H1 (cell line): ENCODE data around the gene MYLK3. TPM values are rescaled to one million over a fixed set of nuclear protein-coding genes. Genes with fewer than 3 reads are reported as not detected.

Source experiments
- CTCF ChIA-PET: fragments of 300-600 bp; sonication (Branson Sonifier 250); formaldehyde crosslinking; loops from one replicate; lab custom pipeline; 2021; ENCODE audit not compliant: partially characterized antibody; lab: Charles Lee
- POLR2A ChIA-PET: fragments of 300-600 bp; sonication (Branson Sonifier 250); formaldehyde crosslinking; loops from one replicate; lab custom pipeline; 2021; ENCODE audit warnings: inconsistent platforms; ENCODE audit not compliant: partially characterized antibody; lab: Charles Lee
- DNase-seq, 2 experiments: peaks; one replicate each; pipeline versions ENCODE4 v3.0.0 to v3.0.0-alpha.2; 2010 to 2022; ENCODE audit warnings: low spot score in 2 of 2, low read depth in 1 of 2, mixed read lengths in 1 of 2
- FAIRE-seq: peaks from 2 replicates; lab custom pipeline; 2011; peaks lifted over from hg19 to GRCh38; lab: Jason Lieb, UNC
- H2AFZ ChIP-seq: 2 replicates; pipeline ENCODE4 v1.8.1; 2012; ENCODE audit warnings: low read length, inconsistent platforms
- H2AK5ac ChIP-seq: 2 replicates; pipeline ENCODE4 v1.6.1; 2013; ENCODE audit warnings: low read depth, low read length
- H2BK120ac ChIP-seq: replicated peaks from 2 replicates; pipeline ENCODE3; 2013; ENCODE audit warnings: low read depth, low read length, inconsistent platforms
- H2BK12ac ChIP-seq: 2 replicates; pipeline ENCODE4 v1.6.1; 2013; ENCODE audit warnings: low read depth, low read length
- H2BK15ac ChIP-seq: 2 replicates; pipeline ENCODE4 v1.6.1; 2013; ENCODE audit warnings: low read length
- H2BK20ac ChIP-seq: 2 replicates; pipeline ENCODE4 v1.6.1; 2013; ENCODE audit warnings: low read length
- H2BK5ac ChIP-seq: 2 replicates; pipeline ENCODE4 v1.6.1; 2013; ENCODE audit warnings: low read depth, low read length
- H3K14ac ChIP-seq: 2 replicates; pipeline ENCODE4 v1.6.1; 2013; ENCODE audit warnings: inconsistent platforms; ENCODE audit not compliant: insufficient read length
- H3K18ac ChIP-seq: 2 replicates; pipeline ENCODE4 v1.6.1; 2013; ENCODE audit warnings: low read length; ENCODE audit errors: extremely low read depth
- H3K23ac ChIP-seq: 2 replicates; pipeline ENCODE4 v1.6.1; 2013; ENCODE audit warnings: inconsistent platforms; ENCODE audit not compliant: insufficient read length
- H3K23me2 ChIP-seq: 2 replicates; pipeline ENCODE4 v1.6.1; 2013; ENCODE audit warnings: low read depth, low read length
- H3K27ac ChIP-seq: 2 replicates; pipeline ENCODE4 v1.6.1; 2011; ENCODE audit warnings: low read depth, low read length, inconsistent platforms
- H3K27me3 ChIP-seq, 4 experiments: replicated peaks in 1 of 4; 1 replicate in 1 of 4; 2 replicates in 3 of 4; pipeline versions ENCODE4 v1.6.1 to v1.8.1; 2011 to 2013; ENCODE audit warnings: low read length in 3 of 4, mild to moderate bottlenecking in 3 of 4, inconsistent platforms in 2 of 4, mixed read lengths in 2 of 4, moderate library complexity in 1 of 4; ENCODE audit not compliant: control insufficient read depth in 3 of 4, insufficient read depth in 3 of 4; ENCODE audit errors: extremely low read depth in 1 of 4
- H3K36me3 ChIP-seq, 4 experiments: 2 replicates each; pipeline versions ENCODE4 v1.6.1 to v1.8.1; 2011 to 2013; ENCODE audit warnings: mild to moderate bottlenecking in 4 of 4, low read length in 3 of 4, moderate library complexity in 2 of 4, control low read depth in 1 of 4, inconsistent platforms in 1 of 4; ENCODE audit not compliant: insufficient read depth in 4 of 4, control insufficient read depth in 2 of 4
- H3K4ac ChIP-seq: replicated peaks from 2 replicates; pipeline ENCODE3; 2013; ENCODE audit warnings: low read length, low read depth, mixed read lengths, inconsistent platforms; ENCODE audit not compliant: insufficient read length
- H3K4me1 ChIP-seq, 4 experiments: replicated peaks in 1 of 4; 1 replicate in 1 of 4; 2 replicates in 3 of 4; pipeline versions ENCODE4 v1.6.1 to v1.8.1; 2011 to 2013; ENCODE audit warnings: low read length in 3 of 4, inconsistent platforms in 2 of 4, mixed read lengths in 1 of 4; ENCODE audit not compliant: insufficient read depth in 4 of 4, control insufficient read depth in 3 of 4
- H3K4me2 ChIP-seq, 2 experiments: 2 replicates each; pipeline versions ENCODE4 v1.6.1 to v1.8.1; 2011 to 2013; ENCODE audit warnings: low read depth in 2 of 2, low read length in 2 of 2, control low read depth in 1 of 2, inconsistent platforms in 1 of 2, mild to moderate bottlenecking in 1 of 2; ENCODE audit not compliant: insufficient read depth in 1 of 2
- H3K4me3 ChIP-seq, 4 experiments: fragments of 200-600, 300-600 bp in 1 of 4; sonication (generic), shearing (Covaris generic), sonication (Bioruptor Twin) in 1 of 4; 2 replicates each; pipeline versions ENCODE4 v1.5.1 to v1.8.1; 2011 to 2016; ENCODE audit warnings: low read length in 4 of 4, low read depth in 3 of 4, control low read depth in 2 of 4, inconsistent platforms in 2 of 4, mild to moderate bottlenecking in 2 of 4, mixed read lengths in 1 of 4, moderate library complexity in 1 of 4; ENCODE audit not compliant: insufficient read depth in 2 of 4; ENCODE audit errors: extremely low read depth in 1 of 4
- H3K56ac ChIP-seq: replicated peaks from 2 replicates; pipeline ENCODE3; 2013; ENCODE audit warnings: low read depth, mild to moderate bottlenecking, mixed read lengths, low read length, inconsistent platforms; ENCODE audit not compliant: insufficient read length
- H3K79me1 ChIP-seq: 2 replicates; pipeline ENCODE4 v1.6.1; 2013; ENCODE audit warnings: low read depth, low read length, control low read depth
- H3K79me2 ChIP-seq, 2 experiments: 2 replicates each; pipeline versions ENCODE4 v1.6.1 to v1.8.1; 2012 to 2013; ENCODE audit warnings: low read length in 2 of 2, mild to moderate bottlenecking in 2 of 2, inconsistent platforms in 1 of 2; ENCODE audit not compliant: insufficient read depth in 2 of 2, control insufficient read depth in 1 of 2
- H3K9ac ChIP-seq, 4 experiments: replicated peaks in 1 of 4; 1 replicate in 1 of 4; 2 replicates in 3 of 4; pipeline versions ENCODE4 v1.6.1 to v1.8.1; 2011 to 2013; ENCODE audit warnings: low read depth in 3 of 4, low read length in 3 of 4, control low read depth in 2 of 4, mild to moderate bottlenecking in 2 of 4, moderate library complexity in 2 of 4, inconsistent platforms in 1 of 4; ENCODE audit errors: extremely low read depth in 1 of 4
- H3K9me3 ChIP-seq, 2 experiments: 2 replicates each; pipeline versions ENCODE4 v1.6.1 to v1.8.1; 2012 to 2013; ENCODE audit warnings: mild to moderate bottlenecking in 2 of 2, moderate library complexity in 2 of 2, control low read depth in 1 of 2, inconsistent platforms in 1 of 2, low read depth in 1 of 2, low read length in 1 of 2, mixed read lengths in 1 of 2; ENCODE audit not compliant: insufficient read depth in 2 of 2
- H4K20me1 ChIP-seq, 2 experiments: replicated peaks in 1 of 2; 2 replicates each; pipeline versions ENCODE3 to v1.8.1; 2011 to 2013; ENCODE audit warnings: inconsistent platforms in 2 of 2, low read length in 2 of 2, mild to moderate bottlenecking in 1 of 2; ENCODE audit not compliant: insufficient read depth in 2 of 2, control insufficient read depth in 1 of 2
- H4K5ac ChIP-seq: 2 replicates; pipeline ENCODE4 v1.6.1; 2013; ENCODE audit warnings: low read length, low read depth, mixed read lengths, inconsistent platforms; ENCODE audit not compliant: insufficient read length
- H4K8ac ChIP-seq: 2 replicates; pipeline ENCODE4 v1.8.0; 2013; ENCODE audit warnings: mild to moderate bottlenecking, moderate library complexity, low read length, inconsistent platforms; ENCODE audit not compliant: insufficient read depth; ENCODE audit errors: extremely low read depth
- H4K91ac ChIP-seq: replicated peaks from 2 replicates; pipeline ENCODE3; 2013; ENCODE audit warnings: low read length, mixed read lengths, inconsistent platforms; ENCODE audit not compliant: insufficient read length
- ASH2L ChIP-seq: fragments of 200-600, 300-600 bp; sonication (generic); IDR thresholded peaks from one replicate; pipeline ENCODE4 v1.7.1; 2017; ENCODE audit warnings: low read length
- CEBPB ChIP-seq: IDR thresholded peaks from 2 replicates; pipeline ENCODE4 v1.6.1; 2012; ENCODE audit warnings: low read depth, low read length
- EP300 ChIP-seq, 2 experiments: IDR thresholded peaks; 1 replicate in 1 of 2; 2 replicates in 1 of 2; pipeline ENCODE4 v1.6.1; 2011 to 2012; ENCODE audit warnings: low read depth in 2 of 2, low read length in 2 of 2, mild to moderate bottlenecking in 2 of 2, borderline replicate concordance in 1 of 2, inconsistent platforms in 1 of 2, moderate library complexity in 1 of 2
- JUND ChIP-seq: IDR thresholded peaks from 2 replicates; pipeline ENCODE4 v1.6.1; 2011; ENCODE audit warnings: mild to moderate bottlenecking, improper control_type of control experiment, low read length
- SUZ12 ChIP-seq: fragments of 200-600 bp; sonication (generic); IDR thresholded peaks from 2 replicates; pipeline ENCODE4 v1.6.1; 2012; ENCODE audit warnings: mild to moderate bottlenecking, inconsistent platforms, low read length, moderate library complexity, mixed read lengths
- ZNF274 ChIP-seq: IDR thresholded peaks from 2 replicates; pipeline ENCODE4 v1.7.0; 2012; ENCODE audit warnings: low read length, borderline replicate concordance; ENCODE audit errors: extremely low read depth
- WGBS, 2 experiments: shearing (Covaris generic) in 1 of 2; methylation state at CpG; one replicate each; pipeline versions ENCODE4 v1.1.6 to v1.1.7; 2013 to 2015; ENCODE audit warnings: low lambda C conversion rate in 2 of 2, mixed read lengths in 2 of 2, inconsistent platforms in 1 of 2, low coverage in 1 of 2, missing lambda C conversion rate in 1 of 2; ENCODE audit not compliant: insufficient replicate concordance in 2 of 2, insufficient coverage in 1 of 2, insufficient read length in 1 of 2; ENCODE audit errors: extremely low coverage in 1 of 2, missing lambda C conversion rate in 1 of 2; 5-methylcytosine and 5-hydroxymethylcytosine counted together
- polyA plus RNA-seq, 7 experiments: library from polyadenylated mRNA; depleted of rRNA in 3 of 7; stranded (reverse) in 5 of 7; unstranded in 2 of 7; fragments of >200 nt in 5 of 7; fragments of 200-250 nt in 2 of 7; gene quantifications; 1 replicate in 5 of 7; 2 replicates in 1 of 7; 4 replicates in 1 of 7; pipeline versions ENCODE4 v1.2.1 to v1.2.3, GENCODE V29; 2011 to 2013; ENCODE audit warnings: missing spikeins in 2 of 7, mixed read lengths in 2 of 7
- total RNA-seq: library from RNA; stranded (reverse); fragmentation: NEBNext Ultra II Directional; extraction: Animal tissue kit (Norgen Biotek cat#: 25700); gene quantifications from 2 replicates; pipeline ENCODE4 v1.2.1, GENCODE V29; 2021

Gene MYLK3
- total and polyA plus RNA-seq, 2 of the 8 experiments (the other 6 are each of a cell fraction or from before 2014, with no cell fraction given), result 0.14 to 0.35 TPM

GRCh38 chr16:46689365-46690280 is 58.5 kb downstream of the MYLK3 start, which contains the start of gene ORC6:
Gene ORC6, plus strand, starts transcription at chr16:46689659. Its CDS starts 47 bp downstream, at chr16:46689706.
- Histone ChIP-seq H3K56ac (peak within 1 kb of the TSS; percentile 98), H3K23ac (no peak within 1 kb of the TSS), H2BK120ac (peak within 1 kb of the TSS; percentile 99), H3K79me2 (peaks cover 26 to 72% of the 10 kb centered on the region in 2 experiments), H3K9me3 (no peaks in the 10 kb centered on the region), H3K18ac (peak within 1 kb of the TSS; percentile 96), H4K20me1 (peaks cover 23 to 25% of the 10 kb centered on the region in 2 experiments), H2BK20ac (no peak within 1 kb of the TSS), H3K4ac (peak within 1 kb of the TSS; percentile 100), H3K79me1 (no peaks in the 10 kb centered on the region; the same call in 1 of the 2 replicates), H2BK12ac (peak within 1 kb of the TSS; percentile 98), H4K5ac (peak within 1 kb of the TSS; percentile 100), H3K27me3 (no peaks in the 10 kb centered on the region), H4K91ac (peak within 1 kb of the TSS; percentile 100), H3K4me1 (peaks cover 2 to 13% (median 5%) of the 10 kb centered on the region in 4 experiments; a peak in 5 of 7 replicates), H2BK15ac (peak within 1 kb of the TSS; percentile 54), H2BK5ac (peak within 1 kb of the TSS; percentile 96), H3K14ac (peak within 1 kb of the TSS; percentile 100), H3K36me3 (peaks cover 7 to 28% (median 19%) of the 10 kb centered on the region in 4 experiments), H3K23me2 (peaks cover 13% of the 10 kb centered on the region), H2AFZ (peak within 1 kb of the TSS; percentile 98), H4K8ac (peak within 1 kb of the TSS; percentile 99), H3K27ac (peak within 1 kb of the TSS; percentile 89), H3K9ac (peak within 1 kb of the TSS; percentile 95 to 98 (median 96)), H3K4me3 (peak within 1 kb of the TSS; percentile 88 to 96 (median 92)), H2AK5ac (no peak within 1 kb of the TSS), H3K4me2 (peak within 1 kb of the TSS; percentile 76 to 96)
- ChIA-PET CTCF (interaction anchor here (1.0 to 3.7 kb wide), 7 partner anchors 10 to 111 kb away, joined by 3 to 19 read pairs (median 6); no protein-coding TSS in a partner anchor), POLR2A (interaction anchor here (0.6 to 1.9 kb wide), 15 partner anchors 8 to 240 kb away, joined by 3 to 10 read pairs (median 3); partner anchors contain the start of gene GPT2)
- FAIRE-seq (peak; percentile 50), DNase-seq (peak; percentile 81 to 97)
- 2% methylated on average over 63 of the region's 79 CpGs; no CpG with 5 or more reads in 1 of the 2 experiments for WGBS, 2 experiments
- TF ChIP-seq CEBPB, result no peak
- no peak for TF ChIP-seq JUND
- no peak for TF ChIP-seq SUZ12
- no peak for TF ChIP-seq ASH2L
- TF ChIP-seq ZNF274, result no peak
- no peak for TF ChIP-seq EP300 (IDR thresholded peaks at IDR 0.05; ENCODE audit: borderline replicate concordance in 1 of 2, low read depth in 2 of 2, low read length in 2 of 2)
